Fibroblast of mammary gland (primary cell): ENCODE measurements around the gene ZNHIT2.

Source experiments
- DNase-seq: peaks from one replicate; pipeline ENCODE4 v3.0.0-alpha.2; 2010; ENCODE audit warnings: low read depth
- H3K4me3 ChIP-seq: 2 replicates; pipeline ENCODE4 v1.5.1; 2011; ENCODE audit warnings: low read depth, mild to moderate bottlenecking, low read length, moderate library complexity; ENCODE audit not compliant: control insufficient read depth
- TF ChIP-seq, protein P1 (sequence below): conservative IDR thresholded peaks from 2 replicates; pipeline ENCODE4 v1.5.1; 2011; ENCODE audit warnings: low read depth, low read length, inconsistent platforms; ENCODE audit not compliant: control insufficient read depth, insufficient read depth

The ZNHIT2 gene

DNA sequence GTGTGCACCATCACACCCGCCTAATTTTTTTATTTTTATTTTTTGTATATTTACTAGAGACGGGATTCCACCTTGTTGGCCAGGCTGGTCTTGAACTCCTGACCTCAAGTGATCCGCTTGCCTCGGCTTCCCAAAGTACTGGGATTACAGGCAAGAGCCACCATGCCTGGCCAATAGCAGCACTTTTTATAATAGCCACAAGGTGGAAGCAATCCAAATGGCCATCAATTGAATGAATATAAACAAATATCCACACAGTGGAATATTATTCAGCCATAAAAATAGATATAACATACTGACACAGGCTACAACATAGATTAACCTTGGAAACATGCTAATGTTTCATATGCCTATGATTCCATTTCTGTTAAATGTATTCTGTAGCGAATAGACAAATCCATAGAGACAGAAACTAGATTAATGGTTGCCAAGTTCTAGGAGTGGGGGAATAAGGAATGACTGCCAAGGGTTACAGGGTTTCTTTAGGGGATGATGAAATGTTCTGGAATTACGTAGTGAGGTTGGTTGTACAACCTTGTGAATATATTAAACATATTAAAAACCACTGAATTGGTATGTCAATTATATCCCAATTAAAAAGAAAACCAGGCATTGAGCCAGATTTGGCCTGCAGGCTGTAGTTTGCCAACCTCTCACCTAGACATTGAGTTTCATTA, 16.7 kb downstream of the ZNHIT2 start:
- DNase-seq, result peak; percentile 30
- TF ChIP-seq, protein P1, sequence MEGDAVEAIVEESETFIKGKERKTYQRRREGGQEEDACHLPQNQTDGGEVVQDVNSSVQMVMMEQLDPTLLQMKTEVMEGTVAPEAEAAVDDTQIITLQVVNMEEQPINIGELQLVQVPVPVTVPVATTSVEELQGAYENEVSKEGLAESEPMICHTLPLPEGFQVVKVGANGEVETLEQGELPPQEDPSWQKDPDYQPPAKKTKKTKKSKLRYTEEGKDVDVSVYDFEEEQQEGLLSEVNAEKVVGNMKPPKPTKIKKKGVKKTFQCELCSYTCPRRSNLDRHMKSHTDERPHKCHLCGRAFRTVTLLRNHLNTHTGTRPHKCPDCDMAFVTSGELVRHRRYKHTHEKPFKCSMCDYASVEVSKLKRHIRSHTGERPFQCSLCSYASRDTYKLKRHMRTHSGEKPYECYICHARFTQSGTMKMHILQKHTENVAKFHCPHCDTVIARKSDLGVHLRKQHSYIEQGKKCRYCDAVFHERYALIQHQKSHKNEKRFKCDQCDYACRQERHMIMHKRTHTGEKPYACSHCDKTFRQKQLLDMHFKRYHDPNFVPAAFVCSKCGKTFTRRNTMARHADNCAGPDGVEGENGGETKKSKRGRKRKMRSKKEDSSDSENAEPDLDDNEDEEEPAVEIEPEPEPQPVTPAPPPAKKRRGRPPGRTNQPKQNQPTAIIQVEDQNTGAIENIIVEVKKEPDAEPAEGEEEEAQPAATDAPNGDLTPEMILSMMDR, result peak; percentile 6
- H3K4me3 ChIP-seq, result no peak overlapping the region

DNA sequence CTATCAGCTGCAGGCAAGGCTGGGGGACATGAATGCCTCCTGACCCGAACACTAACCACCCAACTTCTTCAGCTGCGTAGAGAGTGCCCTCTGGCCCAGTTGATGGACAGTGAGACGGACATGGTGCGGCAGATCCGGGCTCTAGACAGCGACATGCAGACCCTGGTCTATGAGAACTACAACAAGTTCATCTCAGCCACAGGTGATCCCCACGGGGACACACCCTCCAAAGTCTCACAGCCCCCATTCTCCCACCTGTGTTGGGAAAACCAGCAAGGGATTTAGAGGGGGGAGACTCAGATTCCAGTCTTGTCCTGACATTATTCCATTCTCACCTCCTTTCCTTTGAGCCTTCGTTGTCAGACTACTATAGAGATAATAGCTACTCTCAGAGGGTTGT, 20.6 kb downstream of the ZNHIT2 start:
- no peak for DNase-seq
- H3K4me3 ChIP-seq, result peak overlapping the region; percentile 71
- TF ChIP-seq, protein P1, result no peak

DNA sequence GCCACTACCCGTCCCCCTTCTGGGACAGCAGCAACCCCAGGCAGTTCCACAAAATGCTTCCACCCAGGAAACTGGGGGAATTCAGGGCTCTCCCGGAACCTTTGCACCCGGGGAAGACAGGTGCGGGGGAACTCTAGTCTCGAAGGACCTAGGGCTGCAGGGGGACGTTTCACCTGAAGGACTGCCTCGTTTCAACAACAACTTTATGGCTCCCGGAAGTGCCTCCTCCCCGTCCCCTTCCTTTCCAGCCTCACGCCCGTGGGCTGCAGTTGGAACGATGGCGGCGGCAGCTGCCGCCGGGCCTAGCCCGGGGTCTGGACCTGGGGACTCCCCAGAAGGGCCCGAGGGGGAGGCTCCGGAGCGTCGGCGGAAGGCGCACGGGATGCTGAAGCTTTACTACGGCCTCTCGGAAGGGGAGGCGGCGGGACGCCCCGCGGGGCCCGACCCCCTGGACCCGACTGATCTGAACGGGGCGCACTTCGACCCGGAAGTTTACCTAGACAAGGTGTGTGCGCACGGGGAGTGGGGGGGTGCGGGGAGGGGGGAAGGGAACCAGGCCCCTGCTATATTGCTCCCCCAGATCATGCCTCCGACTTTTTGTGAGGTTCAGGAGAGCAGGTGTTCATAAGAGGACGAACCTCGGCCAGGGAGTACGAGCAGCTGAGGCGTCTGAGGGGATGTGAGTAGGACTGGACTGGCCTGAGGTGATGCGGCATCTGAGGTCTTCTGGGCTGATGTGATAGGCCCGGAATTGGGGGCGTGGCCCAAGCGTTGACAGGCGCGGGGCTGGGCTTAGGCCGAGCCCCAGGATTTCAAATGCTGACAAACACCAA, 21.3 kb downstream of the ZNHIT2 start, which contains the start of gene VPS51:
TSS of gene VPS51 (plus strand) at position 241 of the 833 bp plus-strand sequence. CDS start at position 278, 37 bp downstream.
- peak; percentile 89 for DNase-seq
- TF ChIP-seq, protein P1, result no peak
- peak within 1 kb of the TSS; percentile 71 for H3K4me3 ChIP-seq

DNA sequence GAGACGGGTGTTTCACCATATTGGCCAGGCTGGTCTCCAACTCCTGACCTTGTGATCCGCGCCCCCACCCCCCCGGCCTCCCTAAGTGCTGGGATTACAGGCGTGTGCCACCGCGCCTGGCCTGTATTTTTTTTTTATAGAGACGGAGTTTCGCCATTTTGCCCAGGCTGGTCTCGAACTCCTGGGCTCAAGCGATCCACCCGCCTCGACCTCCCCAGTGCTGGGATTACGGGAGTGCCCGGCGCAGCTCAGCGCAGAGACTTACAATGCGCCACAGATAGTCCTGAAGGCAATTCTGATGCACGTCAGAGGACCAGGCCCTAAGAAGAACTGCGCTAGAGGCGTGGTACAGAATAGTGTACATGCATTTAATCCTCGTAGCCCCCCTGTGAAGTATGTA, 22.1 kb downstream of the ZNHIT2 start:
- TF ChIP-seq, protein P1, result no peak
- H3K4me3 ChIP-seq, result peak overlapping the region; percentile 71
- DNase-seq, result no peak

DNA sequence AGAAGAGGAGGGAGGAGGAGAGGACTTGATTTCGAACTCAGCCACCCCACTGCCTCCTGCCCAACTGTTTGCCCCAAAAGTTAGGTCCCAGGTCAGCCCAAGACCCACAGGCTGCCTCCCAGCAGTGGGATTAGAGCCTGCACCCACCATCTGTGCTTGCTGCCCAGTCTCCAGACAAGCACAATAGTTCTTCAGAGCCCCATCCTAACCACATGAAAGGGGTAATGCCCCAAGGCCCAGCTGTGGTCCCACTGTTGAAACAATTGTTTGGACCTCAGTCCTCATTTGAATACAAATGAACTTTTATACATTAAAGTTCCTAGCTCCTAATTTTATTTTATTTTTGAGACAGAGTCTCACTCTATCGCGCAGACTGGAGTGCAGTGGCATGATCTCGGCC, 26.9 kb downstream of the ZNHIT2 start:
- DNase-seq, result no peak
- TF ChIP-seq, protein P1, result no peak
- H3K4me3 ChIP-seq, result no peak overlapping the region

DNA sequence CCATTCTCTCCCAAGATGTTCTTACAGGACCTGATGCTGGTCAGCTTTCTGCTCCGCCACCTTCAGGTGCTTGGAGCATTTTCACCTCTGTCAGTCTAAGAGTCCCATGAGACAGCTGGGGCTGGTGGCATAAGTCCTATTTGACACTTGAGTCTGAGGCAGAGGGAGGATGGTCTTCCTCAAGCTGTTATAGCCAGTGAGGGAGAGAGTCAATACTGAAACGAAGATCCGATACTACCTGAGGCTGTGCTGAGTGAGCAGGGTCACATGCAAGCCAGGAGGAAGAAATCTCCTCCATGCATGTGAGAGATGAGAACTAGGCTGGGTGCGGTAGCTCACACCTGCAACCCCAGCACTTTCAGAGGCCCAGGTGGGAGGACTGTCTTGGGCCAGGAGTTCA, 27.9 kb downstream of the ZNHIT2 start:
- no peak overlapping the region for H3K4me3 ChIP-seq
- TF ChIP-seq, protein P1, result no peak
- DNase-seq, result no peak
